Neural progenitor cell (in vitro differentiated cells): ENCODE data around the gene TMC4.

ENCODE experiments used
- CTCF ChIP-seq: fragments of 200-600 bp; sonication (generic); IDR thresholded peaks from 2 replicates; pipeline ENCODE4 v1.5.1; 2017; ENCODE audit warnings: antibody characterized with exemption, mild to moderate bottlenecking
- EZH2 ChIP-seq: fragments of 200-600 bp; sonication (generic); IDR thresholded peaks from 2 replicates; pipeline ENCODE4 v1.6.1; 2017; ENCODE audit warnings: antibody characterized with exemption, mild to moderate bottlenecking, moderate library complexity
- EZH2phosphoT487 ChIP-seq: fragments of 200-600 bp; sonication (generic); IDR thresholded peaks from 2 replicates; pipeline ENCODE4 v1.6.1; 2017; ENCODE audit warnings: antibody characterized with exemption

GRCh38 chr19:54114340-54115108, 58.4 kb downstream of the TMC4 start:
- TF ChIP-seq EZH2 (no peak), CTCF (no peak), EZH2phosphoT487 (no peak)
